Mesenteric fat pad (tissue), 1 donor: ENCODE data around the gene SNRNP48. TPM values are rescaled to one million over a fixed set of nuclear protein-coding genes. Genes with fewer than 3 reads are reported as not detected.

Experiments
- DNase-seq: peaks from one replicate; pipeline ENCODE4 v3.0.0-alpha.2; 2020; ENCODE audit warnings: low spot score
- total RNA-seq: library from RNA; stranded (reverse); fragmentation: NEBNext Ultra II Directional; extraction: Animal tissue kit (Norgen Biotek cat#: 25700); gene quantifications from one replicate; pipeline ENCODE4 v1.2.1, GENCODE V29; 2021
- donor health status: DM: yes; HTN: yes; CAD: no.

The SNRNP48 gene
- total RNA-seq, 1 donor from 2014 or later: 8.4 TPM

DNA sequence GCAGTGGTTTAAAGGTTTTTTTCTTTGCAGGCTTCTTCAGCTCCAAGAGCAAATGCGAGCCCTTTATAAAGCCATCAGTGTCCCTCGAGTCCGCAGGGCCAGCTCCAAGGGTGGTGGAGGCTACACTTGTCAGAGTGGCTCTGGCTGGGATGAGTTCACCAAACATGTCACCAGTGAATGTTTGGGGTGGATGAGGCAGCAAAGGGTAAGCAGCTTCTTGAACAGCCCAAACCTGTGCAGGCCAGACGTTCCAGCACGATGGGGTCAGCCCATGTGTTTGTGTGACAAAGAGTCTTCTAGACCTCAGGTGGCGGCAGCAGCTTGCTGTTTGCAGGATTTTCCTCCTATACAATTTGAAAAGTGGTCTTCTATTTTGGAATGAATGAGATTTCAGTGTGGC lies 30.8 kb upstream of the SNRNP48 start:
- DNase-seq: no peak

DNA sequence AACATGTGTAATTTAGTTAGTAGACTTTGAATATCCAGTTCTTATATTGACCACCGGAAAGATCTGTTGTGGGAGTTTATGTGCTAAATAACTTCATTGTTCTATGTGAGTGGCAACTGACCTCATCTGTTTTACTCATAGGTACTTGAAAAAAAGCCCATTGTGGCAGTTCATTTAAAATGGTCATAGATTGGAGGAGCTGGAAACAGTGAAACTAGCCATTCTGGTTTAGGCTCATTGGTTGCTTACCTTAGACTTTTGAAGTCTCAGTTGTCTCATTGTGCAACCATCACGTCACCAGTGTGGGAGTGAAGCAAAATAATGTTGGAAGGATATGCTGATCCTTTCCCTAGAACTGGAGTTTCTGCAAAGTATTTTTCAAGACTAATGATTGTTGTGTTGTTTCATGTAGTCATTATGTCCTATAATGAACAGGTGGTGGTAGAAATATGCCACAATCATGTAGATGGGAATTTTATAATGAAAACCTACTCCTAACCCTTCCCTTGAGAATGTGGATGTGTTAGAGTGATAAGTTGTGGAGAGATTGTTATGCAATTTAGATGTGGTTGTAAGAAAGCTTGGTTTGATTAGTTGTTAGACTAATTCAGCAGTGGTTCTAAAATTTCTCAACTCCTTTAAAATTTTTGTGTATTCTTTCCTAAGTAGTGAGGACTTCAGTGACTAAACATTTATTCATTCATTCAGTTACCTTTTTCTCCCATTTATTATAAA lies 30.2 kb upstream of the SNRNP48 start:
- DNase-seq: no peak

DNA sequence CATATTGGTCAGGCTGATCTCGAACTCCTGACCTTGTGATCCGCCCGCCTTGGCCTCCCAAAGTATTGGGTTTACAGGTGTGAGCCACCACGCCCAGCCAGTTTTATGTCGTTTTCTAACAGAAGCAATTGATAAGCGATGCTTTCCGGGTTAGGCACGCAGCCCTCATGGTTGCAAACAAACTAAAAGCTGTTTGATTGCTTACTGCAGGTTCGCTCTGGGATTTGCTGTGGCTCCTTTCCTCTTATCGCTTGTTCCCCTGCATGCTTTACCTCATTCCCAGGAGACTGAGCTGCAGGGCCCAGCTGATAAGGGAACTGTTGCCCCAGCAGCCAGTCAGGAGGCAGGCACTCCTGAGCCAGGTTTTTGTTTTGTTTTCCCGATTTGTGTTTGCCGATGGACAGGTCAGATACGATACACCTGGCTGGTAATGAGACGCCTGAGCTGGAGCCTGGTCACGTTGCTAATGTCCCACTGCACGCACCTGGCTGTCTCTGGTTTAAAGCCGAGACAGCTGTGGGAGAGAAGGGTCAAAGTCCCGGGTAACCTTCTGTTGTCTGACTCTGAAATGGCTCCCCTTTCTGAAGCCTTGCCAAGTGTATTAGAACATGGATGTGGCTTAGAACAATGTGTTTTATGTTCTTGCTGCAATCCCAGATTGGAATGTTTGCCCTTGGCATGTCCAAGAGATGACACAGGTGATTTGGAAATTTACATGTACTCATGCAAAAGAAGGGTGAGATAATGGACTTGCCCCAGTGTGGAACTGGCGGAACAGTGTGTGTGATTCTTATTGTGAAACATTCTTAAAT lies 28.6 kb upstream of the SNRNP48 start:
- no peak for DNase-seq

DNA sequence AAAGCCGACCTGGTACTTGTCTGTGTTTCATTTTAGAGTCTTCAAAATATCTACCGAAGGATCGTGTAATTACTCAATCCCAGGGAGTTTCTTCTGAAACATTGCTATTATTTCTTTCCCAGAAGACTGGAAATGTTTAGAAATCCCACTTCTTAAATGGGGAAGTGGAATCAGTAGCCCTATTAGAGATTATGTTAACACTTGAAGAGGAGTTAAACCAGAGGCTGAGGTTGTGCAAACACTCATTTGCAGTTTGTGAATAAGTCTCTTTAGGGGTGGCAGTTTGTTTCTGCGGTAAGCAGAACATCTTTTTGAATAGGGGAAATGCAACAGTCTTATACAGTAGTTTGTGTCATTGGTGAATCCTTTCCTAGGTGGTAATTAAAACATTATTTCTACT lies 27.2 kb upstream of the SNRNP48 start:
- DNase-seq: no peak

DNA sequence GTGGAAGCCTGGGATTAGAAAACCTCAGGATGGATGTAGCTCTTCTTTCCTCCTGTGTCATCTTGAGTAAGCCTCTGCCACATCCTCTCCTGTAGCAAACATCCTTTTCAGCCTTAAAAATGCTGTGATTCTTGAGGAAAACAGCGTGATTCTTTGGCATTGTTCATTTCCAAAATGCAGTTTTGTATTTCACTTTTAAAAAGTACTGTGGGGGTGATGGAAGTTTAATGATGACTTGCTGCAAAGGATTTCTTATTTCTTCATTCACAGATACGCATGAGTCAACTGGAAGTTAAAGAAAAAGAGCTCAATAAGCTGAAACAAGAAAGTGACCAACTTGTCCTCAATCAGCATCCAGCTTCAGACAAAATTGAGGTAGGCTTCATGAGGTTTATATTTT lies 23.9 kb upstream of the SNRNP48 start:
- no peak for DNase-seq

DNA sequence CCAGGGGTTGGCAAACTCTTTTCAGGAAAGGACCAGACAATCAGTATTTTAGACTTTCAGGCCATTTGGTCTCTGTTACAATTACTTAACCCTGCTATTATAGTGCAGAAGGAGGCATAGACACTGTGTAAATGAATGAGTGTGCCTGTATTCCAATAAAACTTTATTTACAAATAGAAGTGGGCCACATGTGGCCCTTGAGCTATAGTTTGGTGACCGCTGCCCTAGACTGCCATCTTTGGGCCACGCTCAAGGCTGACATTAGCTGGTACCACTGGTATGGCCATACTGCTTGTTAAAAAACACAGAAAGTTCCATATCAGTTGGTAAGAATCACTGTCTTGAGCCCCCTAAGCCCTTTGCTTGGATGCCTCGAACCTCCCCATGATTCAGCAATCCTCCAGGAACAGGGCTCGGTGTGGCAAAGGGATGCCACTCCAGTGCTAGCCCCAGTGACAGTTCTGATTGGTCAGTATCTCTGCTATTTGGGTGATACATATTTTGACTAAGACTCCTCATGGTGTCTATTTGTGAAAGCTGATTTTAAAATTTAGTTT lies 23.3 kb upstream of the SNRNP48 start:
- no peak for DNase-seq

DNA sequence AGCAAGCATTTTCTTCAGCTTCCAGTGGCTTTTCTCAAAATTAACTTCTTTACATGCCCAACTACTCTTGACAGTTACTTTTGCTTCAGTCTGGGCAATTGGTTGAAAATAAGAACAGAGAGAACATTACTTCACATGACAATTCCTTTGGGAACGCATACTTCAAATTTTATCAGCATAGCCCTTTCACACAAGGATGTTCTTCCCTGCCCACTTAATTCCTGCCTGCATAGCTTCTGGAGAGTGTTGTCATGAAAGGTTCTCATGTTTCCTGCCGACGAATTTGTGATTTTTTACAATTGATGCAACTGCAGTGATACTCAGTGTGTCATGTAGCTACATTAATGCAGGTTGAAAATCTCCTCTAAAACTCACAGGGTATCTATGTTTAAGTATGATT lies 22.0 kb upstream of the SNRNP48 start:
- DNase-seq: no peak

DNA sequence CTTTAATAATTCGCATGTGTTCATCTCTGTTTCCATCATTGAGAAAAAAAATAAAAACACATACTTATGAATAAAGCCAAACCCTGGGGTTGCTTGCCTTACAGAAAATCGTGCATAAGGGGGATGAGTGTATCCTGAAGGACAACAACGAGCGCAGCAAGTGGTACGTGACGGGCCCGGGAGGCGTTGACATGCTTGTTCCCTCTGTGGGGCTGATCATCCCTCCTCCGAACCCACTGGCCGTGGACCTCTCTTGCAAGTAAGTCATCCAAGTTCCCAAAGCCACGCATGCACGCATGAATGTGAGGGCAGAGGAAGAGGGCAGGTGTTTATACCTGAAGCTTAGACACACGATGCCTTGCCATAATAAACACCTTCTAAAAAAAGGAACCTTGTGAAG lies 20.9 kb upstream of the SNRNP48 start:
- DNase-seq: no peak

DNA sequence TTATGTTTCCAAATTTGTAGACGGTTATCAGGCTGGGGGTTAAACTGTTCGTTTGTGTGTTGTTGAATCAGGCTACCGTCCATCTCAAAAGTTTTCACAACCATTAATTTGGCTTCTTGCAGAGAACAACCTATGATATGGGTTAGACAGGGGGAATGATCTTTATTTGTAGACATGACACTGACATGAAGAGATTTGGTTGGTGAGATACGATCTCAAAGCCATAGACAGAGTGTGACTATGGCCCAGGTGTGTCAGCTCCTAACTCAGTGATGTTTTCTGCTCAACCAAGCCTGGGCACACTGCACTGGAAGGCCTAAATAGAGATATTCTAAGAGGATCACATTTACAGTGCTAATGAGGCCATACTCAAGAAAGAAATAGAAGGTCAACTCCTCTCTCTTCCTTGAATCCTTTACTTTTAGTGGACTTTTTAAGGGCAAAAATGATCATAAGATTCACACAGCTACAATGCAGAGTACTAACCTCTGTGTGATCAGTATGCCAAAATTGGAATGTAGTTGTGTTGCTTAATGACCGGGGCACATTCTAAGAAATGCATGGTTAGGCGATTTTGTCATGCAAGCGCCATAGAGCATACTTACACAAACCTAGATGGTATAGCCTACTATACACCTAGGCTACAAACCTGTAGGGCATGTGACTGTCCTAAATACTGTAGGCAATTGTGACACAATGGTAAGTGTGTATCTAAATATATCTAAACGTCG lies 17.6 kb upstream of the SNRNP48 start:
- no peak for DNase-seq

DNA sequence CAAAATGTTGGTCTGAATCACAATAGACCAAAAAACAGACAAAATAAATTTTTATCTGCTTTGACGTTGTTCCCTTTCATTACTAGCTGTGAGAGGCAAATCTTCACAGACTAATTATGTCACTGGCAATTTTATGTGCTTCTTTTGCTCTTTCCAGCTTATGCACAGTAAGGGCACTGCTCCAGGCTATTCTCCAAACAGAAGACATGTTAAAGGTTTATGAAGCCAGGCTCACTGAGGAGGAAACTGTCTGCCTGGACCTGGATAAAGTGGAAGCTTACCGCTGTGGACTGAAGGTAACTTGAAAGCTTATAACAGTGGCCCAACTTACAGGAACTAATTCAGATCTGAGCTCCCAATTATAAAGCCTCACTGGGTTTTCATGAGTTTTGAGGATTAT lies 15.5 kb upstream of the SNRNP48 start:
- no peak for DNase-seq

DNA sequence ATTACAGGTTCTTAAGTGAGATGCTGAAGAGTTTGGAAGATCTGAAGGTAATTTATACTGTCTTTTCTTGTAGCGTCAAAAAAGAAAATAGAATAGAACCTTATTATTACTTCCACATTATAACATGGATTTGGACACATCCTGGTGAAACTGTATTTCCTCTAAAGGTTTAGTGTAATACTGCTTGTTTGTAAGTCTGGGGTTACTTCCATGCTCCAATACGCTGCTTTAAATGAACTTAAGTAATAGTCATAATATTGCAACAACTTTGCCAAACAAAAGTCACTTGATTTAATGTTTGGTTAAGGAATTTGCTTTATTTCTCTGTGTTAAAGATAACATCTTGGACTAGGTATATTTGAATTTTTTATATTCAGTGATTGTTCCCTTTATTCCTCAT lies 11.5 kb upstream of the SNRNP48 start:
- DNase-seq: no peak

DNA sequence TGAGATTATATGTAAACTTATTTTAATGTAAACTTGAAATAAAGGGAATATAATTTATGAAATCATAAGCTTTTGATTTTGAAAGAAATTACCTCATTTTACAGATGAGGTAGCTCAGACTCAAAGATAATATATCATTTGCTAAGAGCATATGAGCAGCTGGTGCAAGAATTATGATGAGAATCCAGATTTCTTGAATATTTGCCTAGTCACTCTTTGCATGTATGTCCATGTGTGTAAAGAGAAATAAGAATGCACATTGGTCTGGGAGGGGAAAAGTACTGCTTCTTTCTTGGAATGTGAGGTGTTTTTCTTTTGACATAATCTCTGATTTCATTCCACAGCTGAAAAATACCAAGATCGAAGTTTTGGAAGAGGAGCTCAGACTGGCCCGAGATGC lies 11.1 kb upstream of the SNRNP48 start:
- no peak for DNase-seq

DNA sequence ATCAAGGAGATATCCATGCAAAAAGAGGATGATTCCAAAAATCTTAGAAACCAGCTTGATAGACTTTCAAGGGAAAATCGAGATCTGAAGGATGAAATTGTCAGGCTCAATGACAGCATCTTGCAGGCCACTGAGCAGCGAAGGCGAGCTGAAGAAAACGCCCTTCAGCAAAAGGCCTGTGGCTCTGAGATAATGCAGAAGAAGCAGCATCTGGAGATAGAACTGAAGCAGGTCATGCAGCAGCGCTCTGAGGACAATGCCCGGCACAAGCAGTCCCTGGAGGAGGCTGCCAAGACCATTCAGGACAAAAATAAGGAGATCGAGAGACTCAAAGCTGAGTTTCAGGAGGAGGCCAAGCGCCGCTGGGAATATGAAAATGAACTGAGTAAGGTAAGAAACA lies 10.1 kb upstream of the SNRNP48 start:
- DNase-seq: no peak

DNA sequence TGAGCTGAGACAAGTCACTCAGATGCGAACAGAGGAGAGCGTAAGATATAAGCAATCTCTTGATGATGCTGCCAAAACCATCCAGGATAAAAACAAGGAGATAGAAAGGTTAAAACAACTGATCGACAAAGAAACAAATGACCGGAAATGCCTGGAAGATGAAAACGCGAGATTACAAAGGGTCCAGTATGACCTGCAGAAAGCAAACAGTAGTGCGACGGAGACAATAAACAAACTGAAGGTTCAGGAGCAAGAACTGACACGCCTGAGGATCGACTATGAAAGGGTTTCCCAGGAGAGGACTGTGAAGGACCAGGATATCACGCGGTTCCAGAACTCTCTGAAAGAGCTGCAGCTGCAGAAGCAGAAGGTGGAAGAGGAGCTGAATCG lies 9.5 kb upstream of the SNRNP48 start:
- no peak for DNase-seq

DNA sequence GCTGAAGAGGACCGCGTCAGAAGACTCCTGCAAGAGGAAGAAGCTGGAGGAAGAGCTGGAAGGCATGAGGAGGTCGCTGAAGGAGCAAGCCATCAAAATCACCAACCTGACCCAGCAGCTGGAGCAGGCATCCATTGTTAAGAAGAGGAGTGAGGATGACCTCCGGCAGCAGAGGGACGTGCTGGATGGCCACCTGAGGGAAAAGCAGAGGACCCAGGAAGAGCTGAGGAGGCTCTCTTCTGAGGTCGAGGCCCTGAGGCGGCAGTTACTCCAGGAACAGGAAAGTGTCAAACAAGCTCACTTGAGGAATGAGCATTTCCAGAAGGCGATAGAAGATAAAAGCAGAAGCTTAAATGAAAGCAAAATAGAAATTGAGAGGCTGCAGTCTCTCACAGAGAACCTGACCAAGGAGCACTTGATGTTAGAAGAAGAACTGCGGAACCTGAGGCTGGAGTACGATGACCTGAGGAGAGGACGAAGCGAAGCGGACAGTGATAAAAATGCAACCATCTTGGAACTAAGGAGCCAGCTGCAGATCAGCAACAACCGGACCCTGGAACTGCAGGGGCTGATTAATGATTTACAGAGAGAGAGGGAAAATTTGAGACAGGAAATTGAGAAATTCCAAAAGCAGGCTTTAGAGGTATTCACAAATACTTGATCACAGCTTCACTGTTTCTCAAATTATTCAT lies 8.9 kb upstream of the SNRNP48 start:
- no peak for DNase-seq

DNA sequence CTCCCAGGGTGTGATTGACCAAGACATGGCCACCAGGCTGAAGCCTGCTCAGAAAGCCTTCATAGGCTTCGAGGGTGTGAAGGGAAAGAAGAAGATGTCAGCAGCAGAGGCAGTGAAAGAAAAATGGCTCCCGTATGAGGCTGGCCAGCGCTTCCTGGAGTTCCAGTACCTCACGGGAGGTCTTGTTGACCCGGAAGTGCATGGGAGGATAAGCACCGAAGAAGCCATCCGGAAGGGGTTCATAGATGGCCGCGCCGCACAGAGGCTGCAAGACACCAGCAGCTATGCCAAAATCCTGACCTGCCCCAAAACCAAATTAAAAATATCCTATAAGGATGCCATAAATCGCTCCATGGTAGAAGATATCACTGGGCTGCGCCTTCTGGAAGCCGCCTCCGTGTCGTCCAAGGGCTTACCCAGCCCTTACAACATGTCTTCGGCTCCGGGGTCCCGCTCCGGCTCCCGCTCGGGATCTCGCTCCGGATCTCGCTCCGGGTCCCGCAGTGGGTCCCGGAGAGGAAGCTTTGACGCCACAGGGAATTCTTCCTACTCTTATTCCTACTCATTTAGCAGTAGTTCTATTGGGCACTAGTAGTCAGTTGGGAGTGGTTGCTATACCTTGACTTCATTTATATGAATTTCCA lies 4.6 kb upstream of the SNRNP48 start:
- DNase-seq: no peak

DNA sequence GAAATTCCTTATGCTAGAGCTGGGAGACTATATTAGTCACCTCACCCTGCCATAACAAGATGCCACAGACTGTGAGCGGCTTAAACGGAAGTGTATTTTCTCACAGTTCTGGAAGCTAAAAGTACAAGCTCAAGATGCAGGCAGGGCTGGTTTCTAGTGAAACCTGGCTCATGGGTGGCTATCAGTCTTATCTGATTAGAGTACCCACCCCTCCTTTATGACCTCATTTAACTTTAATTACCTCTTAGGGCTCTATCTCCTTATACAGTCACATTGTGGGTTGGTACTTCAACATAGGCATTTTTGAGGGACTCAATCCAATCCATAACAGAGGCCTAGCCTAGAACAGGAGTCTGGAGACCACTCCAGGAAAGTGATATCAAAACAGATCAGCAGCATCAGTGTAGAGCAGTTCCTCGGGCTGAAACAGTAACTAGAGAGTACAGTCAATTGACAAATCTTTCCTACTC lies 2.3 kb upstream of the SNRNP48 start:
- no peak for DNase-seq

DNA sequence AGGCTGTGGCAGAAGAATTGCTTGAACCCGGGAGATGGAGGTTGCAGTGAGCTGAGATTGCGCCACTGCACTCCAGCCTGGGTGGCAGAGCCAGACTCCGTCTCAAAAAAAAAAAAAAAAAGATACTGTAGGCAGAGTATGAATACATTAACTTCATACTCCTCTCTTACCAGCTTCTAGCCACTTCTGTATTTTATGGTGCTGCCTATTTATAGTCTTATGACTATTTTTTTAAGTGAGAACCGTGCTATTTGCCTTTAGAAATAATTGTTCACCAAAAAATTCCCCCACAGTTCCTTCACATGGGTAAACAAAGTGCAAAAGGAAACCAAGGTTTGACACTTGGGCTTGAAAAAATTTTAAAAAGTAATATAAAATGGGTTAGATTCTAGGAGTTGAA lies 1.5 kb upstream of the SNRNP48 start:
- DNase-seq: no peak

DNA sequence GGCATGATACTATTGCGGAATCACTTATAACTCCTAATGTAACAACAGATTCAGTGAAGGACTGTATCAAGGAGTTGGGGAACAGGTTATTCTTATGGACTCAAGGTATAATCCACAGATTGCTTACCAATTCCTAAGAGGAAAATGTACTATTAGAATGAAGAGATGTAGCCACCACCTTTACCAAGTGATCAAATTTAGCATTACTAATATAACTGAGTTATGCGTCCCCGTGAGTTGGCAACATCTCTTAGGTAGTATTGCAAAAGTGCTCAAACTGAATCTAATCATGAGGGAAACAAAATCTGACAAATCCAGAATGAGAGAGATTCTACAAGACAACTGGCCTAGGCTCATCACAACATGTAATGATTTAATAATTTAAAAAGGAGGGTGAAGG lies 777 bp upstream of the SNRNP48 start:
- DNase-seq: no peak

DNA sequence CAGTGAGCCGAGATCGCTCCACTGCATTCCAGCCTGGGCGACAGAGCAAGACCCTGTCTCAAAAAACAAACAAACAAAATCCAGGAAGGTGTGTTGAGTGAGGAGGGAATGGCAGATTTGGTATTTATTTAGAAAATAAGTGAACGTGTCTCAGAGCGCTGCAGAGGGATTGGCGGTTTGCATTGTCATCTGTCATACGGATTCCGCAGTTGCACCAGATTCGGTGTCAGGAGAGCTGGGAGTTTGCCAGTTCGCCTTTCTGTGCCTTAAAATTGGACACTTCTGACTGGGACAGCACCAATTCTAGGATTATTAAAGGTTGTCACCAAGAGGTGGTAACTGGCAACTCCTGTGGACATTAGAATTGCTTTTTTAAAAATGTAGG lies 912 bp downstream of the SNRNP48 start:
- no peak for DNase-seq

DNA sequence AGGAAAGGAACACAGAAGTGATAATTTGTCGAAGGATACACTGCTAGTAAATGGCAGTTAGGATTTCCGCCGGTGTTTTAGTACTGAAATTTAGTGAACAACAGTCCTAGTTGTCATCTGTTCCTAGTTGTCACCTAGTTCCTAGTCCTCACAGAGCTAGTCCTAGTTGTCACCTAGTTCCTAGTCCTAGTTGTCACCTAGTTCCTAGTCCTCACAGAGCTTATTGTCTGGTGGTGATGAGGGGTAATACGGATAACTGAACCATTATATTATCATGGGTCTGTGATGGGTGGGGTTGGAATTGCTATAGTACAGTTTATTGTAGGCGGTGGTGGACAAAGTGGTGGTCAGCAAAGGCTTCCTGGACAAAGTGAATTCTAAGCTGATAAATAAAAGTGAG lies 1.8 kb downstream of the SNRNP48 start:
- no peak for DNase-seq
